Stimulated activated CD8-positive, alpha-beta memory T cell treated with anti-CD3 and anti-CD28 coated beads, Interleukin-15, amount 100 ng/mL, for 1 hour (primary cell): ENCODE measurements around the gene DOK3.

Source experiments
- DNase-seq: peaks from one replicate; pipeline ENCODE4 v3.0.0-alpha.2; 2020; ENCODE audit warnings: low read depth

The DOK3 gene

GRCh38 chr5:177465044-177465443, 44.6 kb downstream of the DOK3 start:
- DNase-seq: no peak

GRCh38 chr5:177462021-177462670, 47.5 kb downstream of the DOK3 start:
- DNase-seq: no peak

- DNase-seq: no peak
These were observed 49.6 kb downstream of the DOK3 start for GRCh38 chr5:177459819-177460628.

- DNase-seq: no peak
These were observed 50.3 kb downstream of the DOK3 start for GRCh38 chr5:177459357-177459756.

- DNase-seq: no peak
These were observed 50.7 kb downstream of the DOK3 start for GRCh38 chr5:177458912-177459350.

GRCh38 chr5:177457852-177458681, 51.6 kb downstream of the DOK3 start:
- DNase-seq: no peak

GRCh38 chr5:177456976-177457851, 52.4 kb downstream of the DOK3 start:
- DNase-seq: no peak

GRCh38 chr5:177456591-177456964, 53.0 kb downstream of the DOK3 start:
- no peak for DNase-seq

GRCh38 chr5:177455661-177456590, 53.7 kb downstream of the DOK3 start:
- DNase-seq: peak; percentile 98

GRCh38 chr5:177455036-177455660, 54.5 kb downstream of the DOK3 start:
- peak; percentile 86 for DNase-seq

- DNase-seq: peak; percentile 91
These were observed 55.1 kb downstream of the DOK3 start for GRCh38 chr5:177454397-177455035.

GRCh38 chr5:177453852-177454396, 55.7 kb downstream of the DOK3 start:
- DNase-seq: no peak

GRCh38 chr5:177452688-177453638, 56.7 kb downstream of the DOK3 start:
- DNase-seq: no peak
